Measurements from ENCODE around the gene TMEM225B. TPM values are rescaled to one million over a fixed set of nuclear protein-coding genes. Genes with fewer than 3 reads are reported as not detected.

Gene TMEM225B
- total RNA-seq, 4 donors from 2014 or later = 0.29 to 2.2 (median 0.66) TPM

- Histone ChIP-seq H3K27ac (no peak overlapping the region), H3K27me3 (no peaks in the 10 kb centered on the region), H3K4me1 (no peaks in the 10 kb centered on the region), H3K4me3 (no peak overlapping the region), H3K36me3 (no peaks in the 10 kb centered on the region), H3K9me3 (no peaks in the 10 kb centered on the region)
- intact Hi-C loops (cut with DNase I; ENCODE audit: low total_unique reads) = no loop called here
- no peak for TF ChIP-seq POLR2A (IDR thresholded peaks at IDR 0.05)
- TF ChIP-seq CTCF (IDR thresholded peaks at IDR 0.05) = no peak
- DNase-seq = no peak
Measured at GRCh38 chr7:99623702-99624447, 25.8 kb downstream of the TMEM225B start.

GRCh38 chr7:99624484-99624883 is 26.4 kb downstream of the TMEM225B start:
- no peaks in the 10 kb centered on the region for H3K4me1 ChIP-seq
- DNase-seq = no peak
- no peak overlapping the region for H3K27ac ChIP-seq
- H3K27me3 ChIP-seq = no peaks in the 10 kb centered on the region
- no peaks in the 10 kb centered on the region for H3K36me3 ChIP-seq
- intact Hi-C loops (cut with DNase I; ENCODE audit: low total_unique reads) = no loop called here
- H3K9me3 ChIP-seq = no peaks in the 10 kb centered on the region
- TF ChIP-seq POLR2A (IDR thresholded peaks at IDR 0.05) (no peak), CTCF (IDR thresholded peaks at IDR 0.05) (no peak)
- H3K4me3 ChIP-seq = no peak overlapping the region

- intact Hi-C loops (cut with DNase I; ENCODE audit: low total_unique reads) = no loop called here
- DNase-seq = no peak
- H3K27me3 ChIP-seq = no peaks in the 10 kb centered on the region
- H3K36me3 ChIP-seq = no peaks in the 10 kb centered on the region
- H3K9me3 ChIP-seq = no peaks in the 10 kb centered on the region
- H3K27ac ChIP-seq = no peak overlapping the region
- no peak overlapping the region for H3K4me3 ChIP-seq
- no peaks in the 10 kb centered on the region for H3K4me1 ChIP-seq
- no peak for TF ChIP-seq CTCF (IDR thresholded peaks at IDR 0.05)
- no peak for TF ChIP-seq POLR2A (IDR thresholded peaks at IDR 0.05)
Measured at GRCh38 chr7:99625321-99625720, 27.3 kb downstream of the TMEM225B start.

GRCh38 chr7:99625961-99626360 is 27.9 kb downstream of the TMEM225B start:
- no peaks in the 10 kb centered on the region for H3K9me3 ChIP-seq
- intact Hi-C loops (cut with DNase I; ENCODE audit: low total_unique reads) = no loop called here
- TF ChIP-seq CTCF (IDR thresholded peaks at IDR 0.05) (no peak), POLR2A (IDR thresholded peaks at IDR 0.05) (no peak)
- H3K4me1 ChIP-seq = no peaks in the 10 kb centered on the region
- H3K27ac ChIP-seq = no peak overlapping the region
- H3K4me3 ChIP-seq = no peak overlapping the region
- H3K36me3 ChIP-seq = no peaks in the 10 kb centered on the region
- no peak for DNase-seq
- H3K27me3 ChIP-seq = no peaks in the 10 kb centered on the region

GRCh38 chr7:99626661-99627060 is 28.6 kb downstream of the TMEM225B start:
- H3K9me3 ChIP-seq = no peaks in the 10 kb centered on the region
- H3K4me1 ChIP-seq = no peaks in the 10 kb centered on the region
- intact Hi-C loops (cut with DNase I; ENCODE audit: low total_unique reads) = no loop called here
- H3K4me3 ChIP-seq = no peak overlapping the region
- no peaks in the 10 kb centered on the region for H3K27me3 ChIP-seq
- TF ChIP-seq CTCF (IDR thresholded peaks at IDR 0.05) (no peak), POLR2A (IDR thresholded peaks at IDR 0.05) (no peak)
- no peak for DNase-seq
- H3K27ac ChIP-seq = no peak overlapping the region
- no peaks in the 10 kb centered on the region for H3K36me3 ChIP-seq

Data from uterus (tissue), 4 donors.